ENCODE data around the gene BRD1.
A peak's percentile ranks its signal among the peaks of the same experiment; 100 is the strongest.
"Not testable (repeated sequence)": the region's sequence is repeated elsewhere in the genome, so short reads cannot be mapped to it uniquely, and the experiment has no call there.

BRD1 gene

GRCh38 chr22:49825944-49826602 is 1.6 kb downstream of the BRD1 start:
- DNase-seq, result peak; percentile 50

GRCh38 chr22:49825436-49825835 is 2.2 kb downstream of the BRD1 start:
- no peak for DNase-seq

GRCh38 chr22:49824936-49825335 is 2.7 kb downstream of the BRD1 start:
- no peak for DNase-seq

- no peak for DNase-seq
Measured at GRCh38 chr22:49824185-49824925, 3.3 kb downstream of the BRD1 start.

GRCh38 chr22:49823289-49824045 is 4.2 kb downstream of the BRD1 start:
- no peak for DNase-seq

GRCh38 chr22:49821741-49822140 is 5.9 kb downstream of the BRD1 start:
- DNase-seq, result not testable (repeated sequence)

GRCh38 chr22:49820984-49821383 is 6.7 kb downstream of the BRD1 start:
- no peak for DNase-seq

- DNase-seq, result no peak
Measured at GRCh38 chr22:49817359-49817758, 10.3 kb downstream of the BRD1 start.

GRCh38 chr22:49815641-49816091 is 12.0 kb downstream of the BRD1 start:
- no peak for DNase-seq

- DNase-seq, result no peak
Measured at GRCh38 chr22:49814856-49815255, 12.8 kb downstream of the BRD1 start.

GRCh38 chr22:49814164-49814686 is 13.4 kb downstream of the BRD1 start:
- no peak for DNase-seq

GRCh38 chr22:49812838-49813237 is 14.8 kb downstream of the BRD1 start:
- DNase-seq, result no peak

GRCh38 chr22:49811020-49811791 is 16.5 kb downstream of the BRD1 start:
- no peak for DNase-seq

- peak; percentile 4 for DNase-seq
Measured at GRCh38 chr22:49810363-49811019, 17.2 kb downstream of the BRD1 start.

- DNase-seq, result peak; percentile 91
Measured at GRCh38 chr22:49807780-49808708, 19.6 kb downstream of the BRD1 start.

GRCh38 chr22:49807129-49807528 is 20.5 kb downstream of the BRD1 start:
- DNase-seq, result no peak

- no peak for DNase-seq
Measured at GRCh38 chr22:49803737-49804375, 23.8 kb downstream of the BRD1 start.

GRCh38 chr22:49803134-49803533 is 24.5 kb downstream of the BRD1 start:
- DNase-seq, result no peak

GRCh38 chr22:49801391-49802060 is 26.1 kb downstream of the BRD1 start:
- no peak for DNase-seq
